GM21526 (cell line): ENCODE measurements around the gene EPM2A.

Source experiments
- ATAC-seq: cut with Tn5 transposase; IDR thresholded peaks from one replicate; pipeline ENCODE4 v1.9.1; 2021; ENCODE audit warnings: moderate library complexity; ENCODE audit not compliant: unreplicated experiment, low FRiP score

EPM2A gene

GRCh38 chr6:145620088-145620487, 115.2 kb downstream of the EPM2A start:
- no peak for ATAC-seq

DNA sequence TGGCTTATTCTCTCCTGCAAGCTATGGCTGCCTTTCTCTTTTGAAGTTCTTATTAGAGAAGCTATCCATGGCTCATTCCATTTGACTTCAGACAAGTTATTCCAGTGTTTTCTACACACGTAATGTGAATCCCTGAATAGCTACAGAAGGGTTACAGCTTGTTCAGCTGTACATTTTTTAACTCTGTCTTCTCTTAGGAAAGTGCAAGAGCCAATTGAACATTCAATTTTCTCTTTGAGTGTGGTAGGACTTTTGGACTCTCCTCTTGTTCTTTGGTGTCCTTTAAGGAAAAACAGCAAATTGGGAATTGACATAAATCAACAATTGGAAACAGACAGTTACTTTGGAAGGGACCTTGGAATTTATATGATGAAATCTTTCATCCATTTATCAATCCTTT, 125.8 kb downstream of the EPM2A start:
- no peak for ATAC-seq

GRCh38 chr6:145608850-145609249, 126.5 kb downstream of the EPM2A start:
- ATAC-seq, result no peak

DNA sequence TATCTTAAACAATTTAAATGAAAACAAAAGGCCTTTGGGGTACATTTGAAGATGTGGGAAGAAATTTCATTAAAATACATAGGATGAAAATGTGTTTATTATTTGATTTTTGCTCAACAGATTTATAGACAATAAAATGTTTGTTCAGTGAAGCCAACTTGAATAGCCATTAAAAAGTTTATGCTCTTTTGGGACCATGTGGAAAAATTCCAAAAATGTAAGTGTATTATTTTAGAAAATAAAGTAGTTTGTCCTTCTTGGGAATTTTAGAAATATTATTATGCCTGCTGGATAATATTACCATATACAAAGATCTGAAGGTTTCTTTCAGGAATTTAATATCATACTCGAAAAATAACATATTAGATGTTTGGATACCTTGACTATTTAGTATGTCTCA, 131.3 kb downstream of the EPM2A start:
- no peak for ATAC-seq

DNA sequence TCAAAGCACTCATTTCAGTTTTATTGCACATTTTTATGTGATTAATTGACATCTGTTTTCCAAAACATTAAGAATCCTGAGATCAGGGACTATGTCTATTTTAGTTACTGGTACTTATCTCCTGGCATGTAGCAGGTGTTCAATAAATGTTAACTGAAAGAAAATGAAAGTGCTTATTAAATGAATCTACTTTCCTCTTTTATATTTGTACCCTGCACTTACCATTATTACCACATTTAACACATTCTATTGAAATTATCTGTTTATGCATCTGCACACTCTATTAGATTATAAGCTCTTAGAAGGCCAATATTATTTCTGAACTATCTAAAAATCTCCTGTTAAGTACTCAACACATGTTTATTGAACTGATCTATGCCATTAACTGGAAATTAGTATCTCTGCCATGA, 131.9 kb downstream of the EPM2A start:
- no peak for ATAC-seq

DNA sequence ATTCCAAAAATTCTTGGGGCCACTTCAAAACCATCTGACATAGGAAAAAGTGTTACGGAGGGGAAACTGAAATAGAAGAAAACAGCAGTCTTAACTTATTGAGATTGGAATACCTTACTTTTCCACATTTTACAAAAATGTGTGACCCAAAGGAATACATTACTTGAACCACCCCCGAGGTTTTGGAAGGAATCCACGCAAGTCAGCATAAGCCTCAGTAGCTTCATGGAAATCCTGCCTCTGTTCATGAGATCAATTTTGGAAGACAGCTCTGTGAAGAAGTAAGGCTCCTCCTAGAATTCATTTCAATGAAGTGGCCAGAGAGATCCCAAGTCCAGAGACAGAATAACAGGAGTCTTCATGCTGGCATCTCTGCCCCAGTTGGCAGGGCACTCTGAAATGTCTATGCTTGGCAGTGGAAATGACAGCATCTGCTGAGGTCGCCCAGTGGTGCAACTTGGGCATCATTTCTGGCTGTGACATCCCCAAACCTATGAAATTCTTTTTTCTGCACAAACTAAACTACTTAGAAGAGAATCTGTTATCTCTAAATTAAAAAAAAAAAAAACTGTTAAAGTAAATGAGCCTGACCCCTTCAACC, 132.5 kb downstream of the EPM2A start:
- no peak for ATAC-seq

DNA sequence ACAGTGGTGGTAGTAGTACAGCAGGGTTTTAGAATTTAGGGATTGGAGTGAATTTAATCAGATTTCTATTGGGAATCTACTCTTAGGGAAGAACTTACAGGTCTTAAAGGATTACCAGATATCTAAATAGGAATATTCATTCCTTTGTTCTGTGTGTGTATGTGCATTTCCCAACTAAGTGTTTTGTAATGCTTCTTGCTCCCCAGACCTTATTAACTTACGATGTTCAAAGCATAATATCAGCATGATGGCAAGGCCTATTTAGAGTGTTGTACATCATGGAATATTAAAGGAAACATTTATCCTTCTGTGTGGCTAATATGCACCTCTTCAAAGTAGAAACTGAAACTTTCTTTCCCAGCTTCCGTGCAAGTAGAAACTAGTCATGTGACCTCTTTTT, 133.9 kb downstream of the EPM2A start:
- no peak for ATAC-seq

GRCh38 chr6:145600299-145600698, 135.0 kb downstream of the EPM2A start:
- ATAC-seq, result no peak

- no peak for ATAC-seq
Measured at GRCh38 chr6:145588981-145589380, 146.3 kb downstream of the EPM2A start.

- no peak for ATAC-seq
Measured at GRCh38 chr6:145587334-145587733, 148.0 kb downstream of the EPM2A start.

GRCh38 chr6:145583753-145584152, 151.6 kb downstream of the EPM2A start:
- no peak for ATAC-seq
